GM18511 (cell line): ENCODE results near the gene EMC10.

Source experiments
- ATAC-seq: cut with Tn5 transposase; IDR thresholded peaks from one replicate; pipeline ENCODE4 v1.9.1; 2021; ENCODE audit warnings: mild to moderate bottlenecking, moderate library complexity; ENCODE audit not compliant: unreplicated experiment

EMC10 gene

DNA sequence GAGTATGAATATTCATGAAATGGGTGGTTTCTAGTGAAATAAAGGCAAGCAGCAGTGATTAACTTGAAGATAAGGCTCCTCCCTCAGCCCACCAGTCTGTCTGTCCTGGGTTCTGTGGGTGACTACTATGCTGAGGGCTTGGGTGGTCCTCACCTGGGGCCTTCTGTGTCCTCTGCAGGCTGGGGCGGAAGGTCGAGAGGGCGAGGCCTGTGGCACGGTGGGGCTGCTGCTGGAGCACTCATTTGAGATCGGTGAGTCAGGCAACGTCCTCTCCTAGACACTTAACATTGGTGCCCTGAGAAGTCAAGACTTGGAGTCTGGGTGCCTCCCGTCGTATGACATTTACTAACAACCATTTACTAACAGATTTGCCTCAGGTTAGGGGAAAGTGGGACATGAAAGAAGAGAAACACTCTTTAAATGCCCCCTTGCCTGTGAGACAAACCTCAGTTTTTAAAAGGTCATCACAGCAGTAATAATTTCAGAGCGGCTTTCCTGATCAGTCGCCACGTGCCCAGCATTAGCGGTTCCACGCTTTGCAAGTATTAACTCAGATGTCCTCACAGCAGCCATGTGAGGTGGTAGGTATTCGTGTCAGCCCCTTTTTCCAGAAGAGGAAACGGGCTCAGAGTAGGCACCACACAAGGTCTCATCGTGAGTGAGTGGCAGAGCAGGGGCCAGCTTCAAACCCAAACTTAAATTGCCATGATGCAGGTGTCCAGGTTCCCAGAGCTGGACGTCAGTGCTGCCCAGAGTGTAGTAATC lies 1.6 kb downstream of the EMC10 start:
- ATAC-seq = no peak

GRCh38 chr19:50478901-50479715 lies 2.8 kb downstream of the EMC10 start:
- no peak for ATAC-seq

GRCh38 chr19:50479761-50480251 lies 3.5 kb downstream of the EMC10 start:
- no peak for ATAC-seq

DNA sequence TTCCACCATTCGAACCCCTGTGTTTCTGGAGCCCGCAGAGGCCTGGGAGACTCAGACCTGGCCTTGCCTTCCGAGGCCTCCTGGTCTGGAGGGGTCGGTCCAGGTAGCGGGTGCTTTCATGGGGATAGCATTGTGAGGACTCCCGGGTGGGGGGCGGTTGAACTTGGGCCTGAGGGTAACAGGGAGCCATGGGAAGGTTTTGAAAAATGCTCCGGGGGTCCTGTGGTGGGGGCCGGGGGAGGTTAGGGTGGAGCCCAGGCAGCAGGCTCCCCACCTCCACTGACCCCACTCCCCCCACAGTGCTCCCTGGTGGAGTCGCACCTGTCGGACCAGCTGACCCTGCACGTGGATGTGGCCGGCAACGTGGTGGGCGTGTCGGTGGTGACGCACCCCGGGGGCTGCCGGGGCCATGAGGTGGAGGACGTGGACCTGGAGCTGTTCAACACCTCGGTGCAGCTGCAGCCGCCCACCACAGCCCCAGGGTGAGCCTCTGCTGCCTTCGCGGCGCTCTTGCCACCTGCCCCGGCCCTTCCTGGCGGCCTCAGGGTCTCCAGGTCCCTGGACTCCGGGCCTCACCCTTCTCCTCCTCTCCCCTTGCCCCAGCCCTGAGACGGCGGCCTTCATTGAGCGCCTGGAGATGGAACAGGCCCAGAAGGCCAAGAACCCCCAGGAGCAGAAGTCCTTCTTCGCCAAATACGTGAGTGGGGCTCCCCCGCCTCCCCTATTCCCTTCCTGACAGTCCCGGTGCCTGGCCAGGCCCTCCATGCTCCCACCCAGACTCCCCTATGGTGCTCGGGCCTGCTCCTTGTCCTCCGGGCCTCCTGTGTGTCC lies 4.2 kb downstream of the EMC10 start:
- ATAC-seq = no peak

- ATAC-seq = no peak
Observed at GRCh38 chr19:50481351-50482149, 5.2 kb downstream of the EMC10 start.

GRCh38 chr19:50482271-50482855 lies 6.1 kb downstream of the EMC10 start:
- no peak for ATAC-seq

DNA sequence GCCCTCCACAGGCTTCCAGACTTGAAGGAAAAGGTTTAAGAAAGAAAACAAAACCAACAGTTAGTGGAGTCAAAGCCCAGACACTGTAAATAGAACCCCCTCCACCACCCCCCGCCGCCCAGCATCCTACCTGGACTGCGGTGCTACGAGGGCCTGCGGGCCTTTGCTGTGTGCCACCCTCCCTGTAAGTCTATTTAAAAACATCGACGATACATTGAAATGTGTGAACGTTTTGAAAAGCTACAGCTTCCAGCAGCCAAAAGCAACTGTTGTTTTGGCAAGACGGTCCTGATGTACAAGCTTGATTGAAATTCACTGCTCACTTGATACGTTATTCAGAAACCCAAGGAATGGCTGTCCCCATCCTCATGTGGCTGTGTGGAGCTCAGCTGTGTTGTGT lies 6.6 kb downstream of the EMC10 start:
- ATAC-seq = no peak

DNA sequence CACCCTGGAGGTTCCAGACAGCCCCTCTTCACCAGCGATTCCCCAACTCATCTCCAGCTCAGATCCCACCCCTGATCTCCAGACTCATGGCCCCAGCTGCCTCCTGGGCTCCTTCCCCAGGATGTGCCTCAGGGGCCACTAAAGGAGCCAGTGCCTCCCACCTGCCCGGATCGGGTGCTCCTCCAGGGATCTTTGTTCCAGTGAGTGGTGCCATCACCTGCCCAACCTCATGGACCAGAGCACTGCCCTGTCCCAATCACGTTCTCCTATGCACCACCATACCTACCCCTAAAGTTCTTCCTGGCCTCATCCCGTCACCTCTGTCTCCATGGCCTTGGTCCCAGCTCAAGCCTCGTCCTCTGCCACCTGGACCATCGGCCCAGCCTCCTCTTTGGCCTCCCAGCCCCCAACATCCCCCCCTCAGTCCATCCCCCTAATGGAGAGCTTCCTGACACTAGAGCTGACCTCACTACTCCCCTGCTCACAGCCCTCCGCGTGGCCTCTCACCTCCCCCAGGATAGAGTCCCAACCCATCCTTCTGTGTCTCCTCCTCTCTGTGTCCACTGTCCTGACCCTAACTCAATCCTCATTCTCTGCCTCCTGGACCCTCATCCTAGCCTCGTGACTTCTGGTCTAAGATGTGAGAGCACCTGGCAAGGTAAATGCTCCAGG lies 9.1 kb downstream of the EMC10 start:
- no peak for ATAC-seq

DNA sequence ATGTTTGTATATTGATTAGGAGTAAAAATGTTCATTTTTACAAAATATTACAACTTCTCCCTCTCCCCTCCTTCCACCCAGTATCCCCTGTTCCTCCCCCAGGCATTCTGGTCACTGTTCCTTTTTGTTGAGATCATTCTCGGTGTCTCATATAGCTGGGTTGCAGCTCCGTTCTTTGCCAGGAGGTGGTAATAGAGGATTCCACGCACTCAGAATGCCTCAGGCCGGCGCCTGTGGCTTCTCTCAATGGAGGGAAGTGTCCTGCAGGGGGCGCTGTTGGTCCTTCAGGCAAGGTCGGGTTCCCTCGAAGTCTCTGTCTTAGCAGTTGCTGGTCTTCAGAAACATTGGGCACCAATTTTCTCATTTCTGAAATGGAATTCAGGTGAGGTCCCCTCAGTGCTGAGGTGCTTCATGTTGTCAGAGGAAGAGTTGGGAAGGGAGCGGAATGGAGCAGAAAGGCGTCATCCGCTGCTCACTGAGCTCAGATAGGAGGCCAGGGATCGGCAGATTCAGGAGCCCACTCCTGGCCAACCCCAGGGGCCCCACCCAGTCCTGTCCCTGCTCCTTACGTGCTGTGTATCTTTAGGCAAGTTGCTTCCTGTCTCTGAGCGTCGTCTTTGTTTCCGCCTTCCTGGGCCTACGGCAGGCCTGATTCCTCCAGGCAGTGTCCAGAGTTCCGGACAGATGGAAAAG lies 10.7 kb downstream of the EMC10 start:
- no peak for ATAC-seq

GRCh38 chr19:50488389-50489194 lies 12.3 kb downstream of the EMC10 start:
- ATAC-seq = no peak

GRCh38 chr19:50489461-50490011 lies 13.2 kb downstream of the EMC10 start:
- ATAC-seq = no peak

GRCh38 chr19:50490411-50490811 lies 14.1 kb downstream of the EMC10 start:
- ATAC-seq = no peak

DNA sequence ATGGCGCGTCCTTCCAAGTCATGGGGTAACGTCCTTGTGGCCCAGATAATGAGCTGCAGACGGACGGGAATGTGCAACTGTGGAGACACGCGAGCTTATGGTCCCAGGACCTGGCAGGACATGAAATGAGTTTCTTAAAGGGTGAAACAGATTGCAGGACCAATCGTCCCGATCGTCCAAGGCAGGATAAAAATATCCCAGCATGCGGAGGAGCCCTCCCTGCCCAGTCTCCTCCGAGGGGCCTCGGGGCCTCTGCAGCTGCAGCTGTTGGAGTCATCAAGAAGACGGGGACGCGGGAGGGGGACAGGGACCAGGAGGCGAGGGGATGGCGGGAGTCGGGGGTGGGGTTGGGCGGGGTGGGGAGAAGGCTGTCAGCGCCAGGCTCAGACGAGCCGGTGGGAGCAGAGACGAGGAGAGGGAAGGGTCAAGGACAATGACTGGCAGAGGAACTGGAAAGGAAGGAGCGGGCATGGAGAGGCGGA lies 14.7 kb downstream of the EMC10 start:
- ATAC-seq = no peak

DNA sequence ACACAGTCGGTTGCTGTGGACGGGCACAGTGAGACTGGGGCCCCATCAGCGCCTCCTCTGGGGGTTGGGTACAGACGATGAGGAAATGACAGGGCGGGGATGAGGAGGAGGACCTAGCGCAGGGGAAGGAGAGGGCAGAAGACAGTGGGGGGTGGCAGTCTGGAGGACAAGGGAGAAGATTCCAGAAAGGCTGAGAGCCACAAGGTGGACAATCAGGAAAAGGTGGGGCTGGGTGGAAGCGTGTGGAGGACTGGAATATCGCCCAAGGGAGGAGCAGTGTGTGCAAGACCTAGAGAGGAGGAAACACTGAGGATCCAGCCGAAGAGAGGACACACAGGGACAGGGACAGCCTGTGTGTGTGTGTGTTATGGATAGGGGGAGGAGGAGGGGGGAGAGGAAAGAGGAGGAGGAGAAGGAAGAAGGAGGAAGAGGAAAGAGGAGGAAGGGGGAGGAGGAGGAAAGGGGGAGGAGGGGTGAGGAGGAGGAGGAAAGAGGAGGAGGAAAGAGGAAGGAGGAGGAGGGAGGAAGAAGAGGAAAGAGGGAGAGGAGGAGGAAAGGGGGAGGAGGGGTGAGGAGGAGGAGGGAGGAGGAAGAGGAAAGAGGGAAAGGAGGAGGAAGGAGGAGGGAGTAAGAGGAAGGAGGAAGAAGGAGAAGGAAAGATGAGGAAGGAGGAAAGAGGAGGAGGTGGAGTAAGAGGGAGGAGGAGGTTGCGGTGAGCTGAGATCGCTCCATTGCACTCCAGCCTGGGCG lies 16.2 kb downstream of the EMC10 start:
- no peak for ATAC-seq

GRCh38 chr19:50493171-50493570 lies 16.9 kb downstream of the EMC10 start:
- ATAC-seq = no peak

DNA sequence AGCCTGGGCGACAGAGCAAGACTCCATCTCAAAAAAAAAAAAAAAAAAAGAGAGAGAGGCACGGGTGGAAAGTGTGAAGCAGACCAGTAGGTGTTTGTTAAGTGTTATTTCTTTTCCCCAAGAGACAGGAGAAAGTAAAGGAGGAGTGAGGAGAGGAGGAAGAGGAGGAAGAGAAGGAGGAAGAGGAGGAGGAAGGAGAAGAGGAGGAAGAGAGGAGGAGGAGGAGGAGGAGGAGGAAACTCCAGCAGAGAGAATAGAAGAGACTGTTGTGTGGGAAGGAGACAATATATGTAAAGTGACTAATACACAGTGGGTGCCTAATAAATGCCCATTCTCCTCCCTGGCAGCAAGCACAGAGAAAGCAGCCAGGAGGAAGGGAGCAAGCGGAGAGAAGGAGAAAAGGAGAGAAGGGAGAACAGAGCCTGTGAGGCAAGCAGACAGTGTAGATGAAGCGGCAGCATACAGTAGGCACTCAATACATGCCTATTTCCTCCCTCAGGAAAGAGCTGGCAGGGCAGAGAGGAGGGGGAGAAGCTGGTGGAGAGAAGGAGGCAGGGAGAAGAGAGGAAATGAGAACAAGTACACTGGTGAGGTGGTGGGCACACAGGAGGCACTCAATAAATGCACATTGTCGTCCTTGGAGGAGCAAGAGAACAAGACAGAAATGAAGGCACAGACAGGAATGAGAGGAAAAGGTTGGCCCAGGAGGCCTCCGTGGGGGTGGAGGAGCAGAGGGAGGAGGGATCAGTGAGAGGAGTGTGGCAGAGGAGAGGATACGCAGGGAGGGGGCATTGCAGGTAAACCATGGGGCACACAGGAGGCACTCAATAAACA lies 18.1 kb downstream of the EMC10 start:
- ATAC-seq = no peak
